ENCODE measurements around the gene DSG4.

Gene DSG4

GRCh38 chr18:31430554-31430953, 54.0 kb downstream of the DSG4 start:
- Histone ChIP-seq H3K4me3 (ENCODE audit: low read length) (no peak overlapping the region), H3K9ac (ENCODE audit: low read depth, low read length) (no peak overlapping the region), H3K27me3 (ENCODE audit: control insufficient read depth, insufficient read depth, low read length) (no peaks in the 10 kb centered on the region), H3K4me1 (ENCODE audit: control insufficient read depth, insufficient read depth, low read length) (no peaks in the 10 kb centered on the region), H3K4me2 (ENCODE audit: low read length) (no peak overlapping the region), H3K36me3 (ENCODE audit: insufficient read depth, low read length) (no peaks in the 10 kb centered on the region), H3K9me3 (replicated peaks; ENCODE audit: low read length) (no peaks in the 10 kb centered on the region)

- Histone ChIP-seq H3K4me2 (ENCODE audit: low read length) (no peak overlapping the region), H3K9ac (ENCODE audit: low read depth, low read length) (no peak overlapping the region), H3K4me1 (ENCODE audit: control insufficient read depth, insufficient read depth, low read length) (no peaks in the 10 kb centered on the region)
Measured at GRCh38 chr18:31432316-31432715, 55.7 kb downstream of the DSG4 start.

GRCh38 chr18:31436825-31437224, 60.2 kb downstream of the DSG4 start:
- H3K36me3 ChIP-seq (ENCODE audit: insufficient read depth, low read length), result no peaks in the 10 kb centered on the region
- no peaks in the 10 kb centered on the region for H3K4me1 ChIP-seq (ENCODE audit: control insufficient read depth, insufficient read depth, low read length)
- H3K9ac ChIP-seq (ENCODE audit: low read depth, low read length), result no peak overlapping the region
- H3K4me2 ChIP-seq (ENCODE audit: low read length), result no peak overlapping the region
- no peaks in the 10 kb centered on the region for H3K27me3 ChIP-seq (ENCODE audit: control insufficient read depth, insufficient read depth, low read length)
- H3K4me3 ChIP-seq (ENCODE audit: low read length), result no peak overlapping the region
- no peaks in the 10 kb centered on the region for H3K9me3 ChIP-seq (replicated peaks; ENCODE audit: low read length)

More at GRCh38 chr18:31432316-31432715, 55.7 kb downstream of the DSG4 start:
- no peaks in the 10 kb centered on the region for H3K9me3 ChIP-seq (replicated peaks; ENCODE audit: low read length)
- H3K4me3 ChIP-seq (ENCODE audit: low read length), result no peak overlapping the region
- H3K36me3 ChIP-seq (ENCODE audit: insufficient read depth, low read length), result no peaks in the 10 kb centered on the region
- no peaks in the 10 kb centered on the region for H3K27me3 ChIP-seq (ENCODE audit: control insufficient read depth, insufficient read depth, low read length)

GRCh38 chr18:31438402-31438801, 61.8 kb downstream of the DSG4 start:
- H3K4me1 ChIP-seq (ENCODE audit: control insufficient read depth, insufficient read depth, low read length), result no peaks in the 10 kb centered on the region
- no peak overlapping the region for H3K4me3 ChIP-seq (ENCODE audit: low read length)
- no peak overlapping the region for H3K9ac ChIP-seq (ENCODE audit: low read depth, low read length)
- H3K27me3 ChIP-seq (ENCODE audit: control insufficient read depth, insufficient read depth, low read length), result no peaks in the 10 kb centered on the region
- H3K9me3 ChIP-seq (replicated peaks; ENCODE audit: low read length), result no peaks in the 10 kb centered on the region
- H3K36me3 ChIP-seq (ENCODE audit: insufficient read depth, low read length), result no peaks in the 10 kb centered on the region
- H3K4me2 ChIP-seq (ENCODE audit: low read length), result no peak overlapping the region

GRCh38 chr18:31439807-31440325, 63.3 kb downstream of the DSG4 start:
- Histone ChIP-seq H3K4me1 (ENCODE audit: control insufficient read depth, insufficient read depth, low read length) (no peaks in the 10 kb centered on the region), H3K4me2 (ENCODE audit: low read length) (no peak overlapping the region), H3K4me3 (ENCODE audit: low read length) (no peak overlapping the region), H3K9ac (ENCODE audit: low read depth, low read length) (no peak overlapping the region), H3K36me3 (ENCODE audit: insufficient read depth, low read length) (no peaks in the 10 kb centered on the region), H3K27me3 (ENCODE audit: control insufficient read depth, insufficient read depth, low read length) (no peaks in the 10 kb centered on the region), H3K9me3 (replicated peaks; ENCODE audit: low read length) (no peaks in the 10 kb centered on the region)

- Histone ChIP-seq H3K27me3 (ENCODE audit: control insufficient read depth, insufficient read depth, low read length) (no peaks in the 10 kb centered on the region), H3K4me1 (ENCODE audit: control insufficient read depth, insufficient read depth, low read length) (no peaks in the 10 kb centered on the region), H3K4me3 (ENCODE audit: low read length) (no peak overlapping the region), H3K36me3 (ENCODE audit: insufficient read depth, low read length) (no peaks in the 10 kb centered on the region), H3K9ac (ENCODE audit: low read depth, low read length) (no peak overlapping the region), H3K4me2 (ENCODE audit: low read length) (no peak overlapping the region), H3K9me3 (replicated peaks; ENCODE audit: low read length) (no peaks in the 10 kb centered on the region)
Measured at GRCh38 chr18:31440787-31441186, 64.2 kb downstream of the DSG4 start.

GRCh38 chr18:31441493-31441892, 64.9 kb downstream of the DSG4 start:
- no peaks in the 10 kb centered on the region for H3K27me3 ChIP-seq (ENCODE audit: control insufficient read depth, insufficient read depth, low read length)
- no peak overlapping the region for H3K9ac ChIP-seq (ENCODE audit: low read depth, low read length)
- H3K4me1 ChIP-seq (ENCODE audit: control insufficient read depth, insufficient read depth, low read length), result no peaks in the 10 kb centered on the region
- H3K36me3 ChIP-seq (ENCODE audit: insufficient read depth, low read length), result no peaks in the 10 kb centered on the region
- H3K9me3 ChIP-seq (replicated peaks; ENCODE audit: low read length), result no peaks in the 10 kb centered on the region
- no peak overlapping the region for H3K4me2 ChIP-seq (ENCODE audit: low read length)
- no peak overlapping the region for H3K4me3 ChIP-seq (ENCODE audit: low read length)

- Histone ChIP-seq H3K9me3 (replicated peaks; ENCODE audit: low read length) (no peaks in the 10 kb centered on the region), H3K4me2 (ENCODE audit: low read length) (no peak overlapping the region), H3K36me3 (ENCODE audit: insufficient read depth, low read length) (no peaks in the 10 kb centered on the region), H3K9ac (ENCODE audit: low read depth, low read length) (no peak overlapping the region), H3K27me3 (ENCODE audit: control insufficient read depth, insufficient read depth, low read length) (no peaks in the 10 kb centered on the region), H3K4me3 (ENCODE audit: low read length) (no peak overlapping the region), H3K4me1 (ENCODE audit: control insufficient read depth, insufficient read depth, low read length) (no peaks in the 10 kb centered on the region)
Measured at GRCh38 chr18:31444142-31444541, 67.6 kb downstream of the DSG4 start.

GRCh38 chr18:31445908-31446307, 69.3 kb downstream of the DSG4 start:
- no peak overlapping the region for H3K4me3 ChIP-seq (ENCODE audit: low read length)
- H3K4me1 ChIP-seq (ENCODE audit: control insufficient read depth, insufficient read depth, low read length), result no peaks in the 10 kb centered on the region
- no peak overlapping the region for H3K9ac ChIP-seq (ENCODE audit: low read depth, low read length)
- no peaks in the 10 kb centered on the region for H3K27me3 ChIP-seq (ENCODE audit: control insufficient read depth, insufficient read depth, low read length)
- no peaks in the 10 kb centered on the region for H3K36me3 ChIP-seq (ENCODE audit: insufficient read depth, low read length)
- H3K9me3 ChIP-seq (replicated peaks; ENCODE audit: low read length), result no peaks in the 10 kb centered on the region
- no peak overlapping the region for H3K4me2 ChIP-seq (ENCODE audit: low read length)

GRCh38 chr18:31446854-31447253, 70.3 kb downstream of the DSG4 start:
- Histone ChIP-seq H3K9ac (ENCODE audit: low read depth, low read length) (no peak overlapping the region), H3K4me1 (ENCODE audit: control insufficient read depth, insufficient read depth, low read length) (no peaks in the 10 kb centered on the region), H3K36me3 (ENCODE audit: insufficient read depth, low read length) (no peaks in the 10 kb centered on the region)

GRCh38 chr18:31447530-31448191, 71.1 kb downstream of the DSG4 start, which contains the start of gene DSG3:
TSS of gene DSG3 (plus strand) at chr18:31447741. CDS start at chr18:31447878, 137 bp downstream.
- Histone ChIP-seq H3K9ac (ENCODE audit: low read depth, low read length) (no peak within 1 kb of the TSS), H3K4me3 (ENCODE audit: low read length) (no peak within 1 kb of the TSS)

More at GRCh38 chr18:31446854-31447253, 70.3 kb downstream of the DSG4 start:
- H3K9me3 ChIP-seq (replicated peaks; ENCODE audit: low read length), result no peaks in the 10 kb centered on the region
- H3K4me3 ChIP-seq (ENCODE audit: low read length), result no peak overlapping the region
- no peaks in the 10 kb centered on the region for H3K27me3 ChIP-seq (ENCODE audit: control insufficient read depth, insufficient read depth, low read length)
- H3K4me2 ChIP-seq (ENCODE audit: low read length), result no peak overlapping the region

GRCh38 chr18:31450409-31450808, 73.8 kb downstream of the DSG4 start:
- Histone ChIP-seq H3K4me1 (ENCODE audit: control insufficient read depth, insufficient read depth, low read length) (no peaks in the 10 kb centered on the region), H3K9ac (ENCODE audit: low read depth, low read length) (no peak overlapping the region), H3K36me3 (ENCODE audit: insufficient read depth, low read length) (no peaks in the 10 kb centered on the region), H3K27me3 (ENCODE audit: control insufficient read depth, insufficient read depth, low read length) (no peaks in the 10 kb centered on the region), H3K4me3 (ENCODE audit: low read length) (no peak overlapping the region), H3K4me2 (ENCODE audit: low read length) (no peak overlapping the region), H3K9me3 (replicated peaks; ENCODE audit: low read length) (no peaks in the 10 kb centered on the region)

More at GRCh38 chr18:31447530-31448191, 71.1 kb downstream of the DSG4 start, which contains the start of gene DSG3:
- Histone ChIP-seq H3K36me3 (ENCODE audit: insufficient read depth, low read length) (no peaks in the 10 kb centered on the region), H3K4me1 (ENCODE audit: control insufficient read depth, insufficient read depth, low read length) (no peaks in the 10 kb centered on the region), H3K9me3 (replicated peaks; ENCODE audit: low read length) (no peaks in the 10 kb centered on the region), H3K4me2 (ENCODE audit: low read length) (no peak within 1 kb of the TSS), H3K27me3 (ENCODE audit: control insufficient read depth, insufficient read depth, low read length) (no peaks in the 10 kb centered on the region)
